ENCODE measurements around the gene OR3A2. TPM values are rescaled to one million over a fixed set of nuclear protein-coding genes. Genes with fewer than 3 reads are reported as not detected.
"Not testable (repeated sequence)": the region's sequence is repeated elsewhere in the genome, so short reads cannot be mapped to it uniquely, and the experiment has no call there.

Gene OR3A2
- total and polyA plus RNA-seq, 8 donors, result 0.08 to 0.87 (median 0.19) TPM

DNA sequence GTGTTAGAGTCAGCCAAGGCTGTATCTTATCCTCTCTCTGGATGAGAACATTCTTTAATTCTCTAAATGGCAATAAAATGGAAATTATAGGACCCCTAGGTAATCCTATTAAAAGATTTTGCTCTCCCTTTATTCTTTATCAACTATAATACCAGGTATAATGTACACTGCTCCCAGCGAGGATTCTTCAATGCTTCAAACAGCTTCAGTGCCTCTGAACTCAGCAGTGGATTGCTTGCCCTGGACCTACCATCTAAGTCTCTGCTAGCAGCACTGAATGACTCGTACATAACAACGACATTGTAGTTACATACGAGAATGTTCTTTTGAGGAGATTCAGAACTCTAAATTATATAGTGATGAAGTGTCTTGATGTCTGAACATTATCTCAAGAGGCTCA, 3.7 kb upstream of the OR3A2 start:
- Histone ChIP-seq H3K9me3 (peaks cover 0 to 2% of the 10 kb centered on the region in 2 donors), H3K27ac (no peak overlapping the region), H3K36me3 (no peaks in the 10 kb centered on the region), H3K27me3 (peaks cover 20 to 53% of the 10 kb centered on the region in 2 donors), H3K4me1 (no peaks in the 10 kb centered on the region), H3K4me3 (no peak overlapping the region)
- DNase-seq, result no peak
- intact Hi-C loops (cut with DNase I), result no loop called here
- ATAC-seq, result no peak
- TF ChIP-seq, protein P1, sequence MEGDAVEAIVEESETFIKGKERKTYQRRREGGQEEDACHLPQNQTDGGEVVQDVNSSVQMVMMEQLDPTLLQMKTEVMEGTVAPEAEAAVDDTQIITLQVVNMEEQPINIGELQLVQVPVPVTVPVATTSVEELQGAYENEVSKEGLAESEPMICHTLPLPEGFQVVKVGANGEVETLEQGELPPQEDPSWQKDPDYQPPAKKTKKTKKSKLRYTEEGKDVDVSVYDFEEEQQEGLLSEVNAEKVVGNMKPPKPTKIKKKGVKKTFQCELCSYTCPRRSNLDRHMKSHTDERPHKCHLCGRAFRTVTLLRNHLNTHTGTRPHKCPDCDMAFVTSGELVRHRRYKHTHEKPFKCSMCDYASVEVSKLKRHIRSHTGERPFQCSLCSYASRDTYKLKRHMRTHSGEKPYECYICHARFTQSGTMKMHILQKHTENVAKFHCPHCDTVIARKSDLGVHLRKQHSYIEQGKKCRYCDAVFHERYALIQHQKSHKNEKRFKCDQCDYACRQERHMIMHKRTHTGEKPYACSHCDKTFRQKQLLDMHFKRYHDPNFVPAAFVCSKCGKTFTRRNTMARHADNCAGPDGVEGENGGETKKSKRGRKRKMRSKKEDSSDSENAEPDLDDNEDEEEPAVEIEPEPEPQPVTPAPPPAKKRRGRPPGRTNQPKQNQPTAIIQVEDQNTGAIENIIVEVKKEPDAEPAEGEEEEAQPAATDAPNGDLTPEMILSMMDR (IDR thresholded peaks at IDR 0.05), result no peak

GRCh38 chr17:3381957-3382356, 4.2 kb downstream of the OR3A2 start:
- H3K9me3 ChIP-seq, result no peaks in the 10 kb centered on the region
- peaks cover 13 to 75% of the 10 kb centered on the region in 2 donors for H3K27me3 ChIP-seq
- TF ChIP-seq, protein P1 (IDR thresholded peaks at IDR 0.05), result no peak
- intact Hi-C loops (cut with DNase I), result no loop called here
- H3K36me3 ChIP-seq, result no peaks in the 10 kb centered on the region
- no peaks in the 10 kb centered on the region for H3K4me1 ChIP-seq
- H3K4me3 ChIP-seq, result no peak overlapping the region
- no peak for DNase-seq
- no peak overlapping the region for H3K27ac ChIP-seq
- ATAC-seq, result no peak

DNA sequence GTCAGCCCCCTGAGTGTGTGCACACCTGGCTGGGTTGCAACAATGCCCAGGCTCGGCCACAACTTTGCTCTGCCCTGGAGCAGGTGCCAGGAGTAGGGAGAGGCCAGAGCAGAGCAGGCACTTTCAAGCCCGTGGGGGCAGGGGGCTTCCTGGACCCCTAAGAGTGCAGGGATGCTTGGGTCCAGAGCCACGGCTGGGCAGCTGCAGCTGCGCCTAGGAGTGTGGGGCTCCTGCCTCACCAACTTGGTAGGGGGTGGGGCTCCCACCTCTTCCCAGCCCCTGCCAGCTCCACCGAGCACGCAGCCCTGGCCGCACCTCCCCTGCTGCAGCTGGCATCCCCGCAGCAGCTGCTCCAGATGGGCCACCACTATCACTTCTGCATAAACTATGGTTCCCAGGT, 7.8 kb downstream of the OR3A2 start:
- TF ChIP-seq, protein P1 (IDR thresholded peaks at IDR 0.05), result no peak
- Histone ChIP-seq H3K27me3 (peaks cover 0 to 54% of the 10 kb centered on the region in 2 donors), H3K36me3 (no peaks in the 10 kb centered on the region), H3K27ac (no peak overlapping the region), H3K9me3 (peaks cover 0 to 15% of the 10 kb centered on the region in 2 donors), H3K4me3 (no peak overlapping the region), H3K4me1 (no peaks in the 10 kb centered on the region)
- DNase-seq (no peak), ATAC-seq (no peak)
- intact Hi-C loops (cut with DNase I), result no loop called here

DNA sequence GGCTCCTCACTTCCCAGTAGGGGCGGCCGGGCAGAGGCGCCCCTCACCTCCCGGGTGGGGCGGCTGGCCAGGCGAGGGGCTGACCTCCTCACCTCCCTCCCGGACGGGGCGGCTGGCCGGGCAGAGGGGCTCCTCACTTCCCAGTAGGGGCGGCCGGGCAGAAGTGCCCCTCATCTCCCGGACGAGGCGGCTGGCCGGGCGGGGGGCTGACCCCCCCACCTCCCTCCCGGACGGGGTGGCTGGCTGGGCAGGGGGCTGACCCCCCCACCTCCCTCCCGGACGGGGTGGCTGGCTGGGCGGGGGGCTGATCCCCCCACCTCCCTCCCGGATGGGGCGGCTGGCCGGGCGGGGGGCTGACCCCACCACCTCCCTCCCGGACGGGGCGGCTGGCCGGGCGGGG, 14.9 kb downstream of the OR3A2 start:
- intact Hi-C loops (cut with DNase I); H3K27me3 ChIP-seq: not testable (repeated sequence)
- peak in 1 of 4 donors; percentile 57 for DNase-seq

DNA sequence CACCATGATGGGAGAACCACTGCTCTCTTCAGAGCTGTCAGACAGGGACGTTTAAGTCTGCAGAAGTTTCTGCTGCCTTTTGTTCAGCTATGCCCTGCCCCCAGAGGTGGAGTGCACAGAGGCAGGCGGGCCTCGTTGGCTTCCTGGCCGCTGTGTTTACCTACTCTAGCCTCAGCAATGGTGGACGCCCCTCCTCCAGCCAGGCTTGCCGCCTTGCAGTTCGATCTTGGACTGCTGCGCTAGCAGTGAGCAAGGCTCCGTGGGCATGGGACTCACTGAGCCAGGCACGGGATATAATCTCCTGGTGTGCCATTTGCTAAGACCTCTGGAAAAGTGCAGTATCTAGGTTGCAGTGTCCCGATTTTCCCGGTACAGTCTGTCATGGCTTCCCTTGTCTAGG, 43.3 kb downstream of the OR3A2 start:
- H3K4me1 ChIP-seq; ATAC-seq; H3K36me3 ChIP-seq; H3K4me3 ChIP-seq; intact Hi-C loops (cut with DNase I); H3K27ac ChIP-seq: not testable (repeated sequence)
- peaks cover 0 to 17% of the 10 kb centered on the region in 2 donors for H3K9me3 ChIP-seq
- peak in 1 of 4 donors; percentile 38 for DNase-seq
- peaks cover 0 to 36% of the 10 kb centered on the region in 2 donors for H3K27me3 ChIP-seq

More for the DNA sequence above, 14.9 kb downstream of the OR3A2 start:
- H3K27ac ChIP-seq, ATAC-seq, H3K36me3 ChIP-seq, H3K4me3 ChIP-seq, H3K4me1 ChIP-seq: not testable (repeated sequence)
- peaks cover 0 to 35% of the 10 kb centered on the region in 2 donors for H3K9me3 ChIP-seq

GRCh38 chr17:3335876-3336275, 50.2 kb downstream of the OR3A2 start:
- no peak for ATAC-seq
- intact Hi-C loops (cut with DNase I), result no loop called here

More at GRCh38 chr17:3335876-3336275, 50.2 kb downstream of the OR3A2 start:
- no peaks in the 10 kb centered on the region for H3K27me3 ChIP-seq
- H3K4me3 ChIP-seq, result no peak overlapping the region
- H3K27ac ChIP-seq, result no peak overlapping the region
- no peaks in the 10 kb centered on the region for H3K4me1 ChIP-seq
- TF ChIP-seq, protein P1 (IDR thresholded peaks at IDR 0.05), result no peak
- H3K9me3 ChIP-seq, result peaks cover 0 to 12% of the 10 kb centered on the region in 2 donors
- no peak for DNase-seq
- H3K36me3 ChIP-seq, result no peaks in the 10 kb centered on the region
